Suprapubic skin (tissue), 4 donors: ENCODE results near the gene C3orf49.

Experiments used
- CTCF ChIP-seq, 2 donors: fragments of 200-600 bp in 1 of 2; fragments of 450-650 bp in 1 of 2; sonication (generic) in 1 of 2; IDR thresholded peaks; one replicate each; pipeline ENCODE4 v1.5.1; 2016 to 2019; ENCODE audit warnings: antibody characterized with exemption in 2 of 2, mild to moderate bottlenecking in 1 of 2, moderate library complexity in 1 of 2
- EP300 ChIP-seq: sonication (generic); formaldehyde crosslinking; IDR thresholded peaks from one replicate; pipeline ENCODE4 v1.6.1; 2017; ENCODE audit warnings: antibody characterized with exemption
- POLR2A ChIP-seq, 2 donors: fragments of 450-650 bp; IDR thresholded peaks; one replicate each; pipeline ENCODE4 v1.6.1; 2017; ENCODE audit warnings: antibody characterized with exemption in 2 of 2, mild to moderate bottlenecking in 2 of 2, moderate library complexity in 2 of 2
- POLR2AphosphoS5 ChIP-seq, 3 donors: sonication (generic); formaldehyde crosslinking; IDR thresholded peaks; one replicate each; pipeline ENCODE4 v1.6.1; 2017; ENCODE audit warnings: antibody characterized with exemption in 3 of 3

DNA sequence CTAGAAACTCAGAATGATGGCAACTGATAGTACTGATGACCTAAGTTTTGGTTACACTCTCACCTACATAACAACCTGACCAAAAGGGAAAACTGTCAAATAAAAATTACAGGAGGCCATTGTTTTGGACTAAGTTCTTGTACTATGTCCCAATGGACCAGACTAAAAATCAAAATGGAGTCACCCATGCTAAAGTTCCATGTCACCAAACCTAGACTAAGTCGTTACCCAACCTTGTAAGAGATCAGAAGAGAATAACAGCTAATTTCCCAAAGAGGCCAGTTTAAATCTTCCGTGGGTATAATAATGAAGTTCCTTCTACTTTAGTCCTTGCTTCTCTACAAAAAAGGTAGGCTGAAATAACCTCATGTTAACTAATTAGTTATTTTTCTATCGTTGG, 32.2 kb downstream of the C3orf49 start:
- no peak for TF ChIP-seq POLR2A (IDR thresholded peaks at IDR 0.05)
- TF ChIP-seq CTCF (IDR thresholded peaks at IDR 0.05), result no peak
- no peak for TF ChIP-seq POLR2AphosphoS5 (IDR thresholded peaks at IDR 0.05)
- no peak for TF ChIP-seq EP300
